Measurements from ENCODE around the gene LTA4H.
"Not testable (repeated sequence)": the region's sequence is repeated elsewhere in the genome, so short reads cannot be mapped to it uniquely, and the experiment has no call there.

LTA4H gene

GRCh38 chr12:96069511-96070231, 34.3 kb upstream of the LTA4H start:
- Histone ChIP-seq H3K9me3 (ENCODE audit: control insufficient read depth, low read length) (no peaks in the 10 kb centered on the region), H3K4me1 (ENCODE audit: control insufficient read depth, insufficient read depth, low read length, poor library complexity, severe bottlenecking) (peaks cover 10% of the 10 kb centered on the region), H3K4me3 (ENCODE audit: extremely low read depth, insufficient read depth, low read length, poor library complexity, severe bottlenecking) (no peak overlapping the region), H3K36me3 (ENCODE audit: control insufficient read depth, insufficient read depth, low read length) (no peaks in the 10 kb centered on the region), H3K27ac (ENCODE audit: low read depth, low read length, severe bottlenecking) (no peak overlapping the region)
- WGBS, 2 experiments (ENCODE audit: insufficient coverage in 2 of 2): 86 to 90% methylated on average over 1 to 2 of the region's 7 CpGs

GRCh38 chr12:96068636-96069035, 33.2 kb upstream of the LTA4H start:
- WGBS, 2 experiments (ENCODE audit: insufficient coverage in 2 of 2): 94 to 100% methylated on average over 2 of the region's 2 CpGs
- Histone ChIP-seq H3K36me3 (ENCODE audit: control insufficient read depth, insufficient read depth, low read length) (no peaks in the 10 kb centered on the region), H3K4me1 (ENCODE audit: control insufficient read depth, insufficient read depth, low read length, poor library complexity, severe bottlenecking) (peaks cover 10% of the 10 kb centered on the region), H3K27ac (ENCODE audit: low read depth, low read length, severe bottlenecking) (no peak overlapping the region), H3K9me3 (ENCODE audit: control insufficient read depth, low read length) (no peaks in the 10 kb centered on the region), H3K4me3 (ENCODE audit: extremely low read depth, insufficient read depth, low read length, poor library complexity, severe bottlenecking) (no peak overlapping the region)

DNA sequence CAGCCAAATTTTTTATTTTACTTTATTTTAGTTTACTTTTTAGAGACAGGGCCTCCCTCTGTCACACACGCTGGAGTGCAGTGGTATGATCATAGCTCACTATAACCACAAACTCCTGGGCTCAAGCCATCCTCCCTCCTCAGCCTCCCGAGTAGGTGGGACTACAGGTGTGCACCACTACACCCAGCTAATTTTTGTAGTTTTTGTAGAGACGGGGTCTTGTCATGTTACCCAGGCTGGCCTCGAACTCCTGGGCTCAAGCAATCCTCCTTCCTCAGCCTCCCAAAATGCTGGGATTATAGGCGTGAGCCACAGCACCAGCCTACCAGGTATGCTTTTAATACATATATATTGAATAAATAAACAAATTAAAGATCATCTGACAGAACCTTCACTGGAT, 32.7 kb upstream of the LTA4H start:
- Histone ChIP-seq H3K4me1 (ENCODE audit: control insufficient read depth, insufficient read depth, low read length, poor library complexity, severe bottlenecking) (peaks cover 10% of the 10 kb centered on the region), H3K36me3 (ENCODE audit: control insufficient read depth, insufficient read depth, low read length) (no peaks in the 10 kb centered on the region), H3K27ac (ENCODE audit: low read depth, low read length, severe bottlenecking) (no peak overlapping the region), H3K9me3 (ENCODE audit: control insufficient read depth, low read length) (no peaks in the 10 kb centered on the region), H3K4me3 (ENCODE audit: extremely low read depth, insufficient read depth, low read length, poor library complexity, severe bottlenecking) (no peak overlapping the region)
- WGBS, 2 experiments (ENCODE audit: insufficient coverage in 2 of 2): 88% methylated on average over 4 of the region's 5 CpGs; no CpG with 5 or more reads in 1 of the 2 experiments

- not testable (repeated sequence) for H3K27ac ChIP-seq (ENCODE audit: low read depth, low read length, severe bottlenecking); H3K4me3 ChIP-seq (ENCODE audit: extremely low read depth, insufficient read depth, low read length, poor library complexity, severe bottlenecking); H3K9me3 ChIP-seq (ENCODE audit: control insufficient read depth, low read length); H3K4me1 ChIP-seq (ENCODE audit: control insufficient read depth, insufficient read depth, low read length, poor library complexity, severe bottlenecking); H3K36me3 ChIP-seq (ENCODE audit: control insufficient read depth, insufficient read depth, low read length)
- WGBS, 2 experiments (ENCODE audit: insufficient coverage in 2 of 2): 87 to 91% methylated on average over 3 of the region's 3 CpGs
Observed at GRCh38 chr12:96065776-96066175, 30.4 kb upstream of the LTA4H start.

- H3K4me1 ChIP-seq (ENCODE audit: control insufficient read depth, insufficient read depth, low read length, poor library complexity, severe bottlenecking): no peaks in the 10 kb centered on the region
- H3K9me3 ChIP-seq (ENCODE audit: control insufficient read depth, low read length): no peaks in the 10 kb centered on the region
- no peaks in the 10 kb centered on the region for H3K36me3 ChIP-seq (ENCODE audit: control insufficient read depth, insufficient read depth, low read length)
- no peak overlapping the region for H3K27ac ChIP-seq (ENCODE audit: low read depth, low read length, severe bottlenecking)
- H3K4me3 ChIP-seq (ENCODE audit: extremely low read depth, insufficient read depth, low read length, poor library complexity, severe bottlenecking): no peak overlapping the region
- WGBS, 2 experiments (ENCODE audit: insufficient coverage in 2 of 2): 94 to 97% methylated on average over 4 of the region's 5 CpGs
Observed at GRCh38 chr12:96064966-96065365, 29.6 kb upstream of the LTA4H start.

DNA sequence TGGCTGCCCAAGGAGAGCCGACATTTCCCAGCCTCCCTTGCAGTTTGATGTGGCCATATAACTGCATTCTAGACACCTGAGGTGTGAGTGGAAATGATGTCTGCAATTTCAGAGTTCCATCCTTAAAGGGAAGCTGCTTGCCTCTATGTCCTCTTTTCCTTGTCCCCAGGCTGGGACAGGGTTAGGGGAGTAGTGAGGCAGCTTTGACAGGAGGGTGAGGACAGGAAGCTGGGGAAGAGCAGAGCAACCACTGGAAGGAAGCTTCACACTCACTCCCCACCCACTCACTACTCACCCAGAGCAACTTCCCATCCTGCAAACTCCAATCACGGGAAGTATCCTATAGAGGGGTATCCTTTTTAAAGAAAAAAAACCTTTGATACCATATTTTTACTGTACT, 28.9 kb upstream of the LTA4H start:
- no peaks in the 10 kb centered on the region for H3K4me1 ChIP-seq (ENCODE audit: control insufficient read depth, insufficient read depth, low read length, poor library complexity, severe bottlenecking)
- H3K9me3 ChIP-seq (ENCODE audit: control insufficient read depth, low read length): no peaks in the 10 kb centered on the region
- H3K4me3 ChIP-seq (ENCODE audit: extremely low read depth, insufficient read depth, low read length, poor library complexity, severe bottlenecking): no peak overlapping the region
- H3K27ac ChIP-seq (ENCODE audit: low read depth, low read length, severe bottlenecking): no peak overlapping the region
- H3K36me3 ChIP-seq (ENCODE audit: control insufficient read depth, insufficient read depth, low read length): no peaks in the 10 kb centered on the region
- 83 to 90% methylated on average over 1 of the region's 2 CpGs for WGBS, 2 experiments (ENCODE audit: insufficient coverage in 2 of 2)

- H3K9me3 ChIP-seq (ENCODE audit: control insufficient read depth, low read length): no peaks in the 10 kb centered on the region
- H3K27ac ChIP-seq (ENCODE audit: low read depth, low read length, severe bottlenecking): no peak overlapping the region
- no peaks in the 10 kb centered on the region for H3K36me3 ChIP-seq (ENCODE audit: control insufficient read depth, insufficient read depth, low read length)
- 20 to 51% methylated on average over 1 to 2 of the region's 4 CpGs for WGBS, 2 experiments (ENCODE audit: insufficient coverage in 2 of 2)
- H3K4me1 ChIP-seq (ENCODE audit: control insufficient read depth, insufficient read depth, low read length, poor library complexity, severe bottlenecking): no peaks in the 10 kb centered on the region
- H3K4me3 ChIP-seq (ENCODE audit: extremely low read depth, insufficient read depth, low read length, poor library complexity, severe bottlenecking): no peak overlapping the region
Observed at GRCh38 chr12:96063046-96063445, 27.7 kb upstream of the LTA4H start.

- H3K27ac ChIP-seq (ENCODE audit: low read depth, low read length, severe bottlenecking): no peak overlapping the region
- no peak overlapping the region for H3K4me3 ChIP-seq (ENCODE audit: extremely low read depth, insufficient read depth, low read length, poor library complexity, severe bottlenecking)
- no peaks in the 10 kb centered on the region for H3K9me3 ChIP-seq (ENCODE audit: control insufficient read depth, low read length)
- H3K4me1 ChIP-seq (ENCODE audit: control insufficient read depth, insufficient read depth, low read length, poor library complexity, severe bottlenecking): no peaks in the 10 kb centered on the region
- 40 to 69% methylated on average over 2 to 3 of the region's 4 CpGs for WGBS, 2 experiments (ENCODE audit: insufficient coverage in 2 of 2)
- H3K36me3 ChIP-seq (ENCODE audit: control insufficient read depth, insufficient read depth, low read length): no peaks in the 10 kb centered on the region
Observed at GRCh38 chr12:96061864-96062453, 26.6 kb upstream of the LTA4H start.

GRCh38 chr12:96061323-96061722, 25.9 kb upstream of the LTA4H start:
- no peak overlapping the region for H3K27ac ChIP-seq (ENCODE audit: low read depth, low read length, severe bottlenecking)
- no peaks in the 10 kb centered on the region for H3K9me3 ChIP-seq (ENCODE audit: control insufficient read depth, low read length)
- H3K36me3 ChIP-seq (ENCODE audit: control insufficient read depth, insufficient read depth, low read length): no peaks in the 10 kb centered on the region
- no peaks in the 10 kb centered on the region for H3K4me1 ChIP-seq (ENCODE audit: control insufficient read depth, insufficient read depth, low read length, poor library complexity, severe bottlenecking)
- no peak overlapping the region for H3K4me3 ChIP-seq (ENCODE audit: extremely low read depth, insufficient read depth, low read length, poor library complexity, severe bottlenecking)
- 95 to 100% methylated on average over 2 of the region's 3 CpGs for WGBS, 2 experiments (ENCODE audit: insufficient coverage in 2 of 2)

DNA sequence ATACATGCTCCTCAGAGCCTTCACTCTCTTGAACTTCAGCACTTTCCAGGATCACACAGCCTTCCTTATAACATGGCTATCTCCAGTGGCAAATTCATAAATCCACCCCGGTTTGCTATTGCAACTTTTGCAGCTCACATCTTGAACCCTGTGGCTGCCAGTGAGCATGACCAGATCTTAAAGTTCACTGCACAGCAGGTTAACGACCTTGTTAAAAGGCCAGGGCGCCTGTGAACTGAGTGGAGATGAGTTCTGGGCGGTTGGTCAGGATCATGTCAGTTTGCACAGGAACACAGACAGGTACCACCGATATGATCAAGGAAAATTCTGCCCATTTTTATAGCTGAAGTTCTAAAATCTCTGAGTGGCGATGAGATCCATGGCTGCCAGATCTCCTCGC, 24.7 kb upstream of the LTA4H start:
- Histone ChIP-seq H3K4me1 (ENCODE audit: control insufficient read depth, insufficient read depth, low read length, poor library complexity, severe bottlenecking) (no peaks in the 10 kb centered on the region), H3K9me3 (ENCODE audit: control insufficient read depth, low read length) (no peaks in the 10 kb centered on the region), H3K27ac (ENCODE audit: low read depth, low read length, severe bottlenecking) (no peak overlapping the region), H3K36me3 (ENCODE audit: control insufficient read depth, insufficient read depth, low read length) (no peaks in the 10 kb centered on the region), H3K4me3 (ENCODE audit: extremely low read depth, insufficient read depth, low read length, poor library complexity, severe bottlenecking) (no peak overlapping the region)
- WGBS, 2 experiments (ENCODE audit: insufficient coverage in 2 of 2): 79% methylated on average over 5 to 6 of the region's 7 CpGs

DNA sequence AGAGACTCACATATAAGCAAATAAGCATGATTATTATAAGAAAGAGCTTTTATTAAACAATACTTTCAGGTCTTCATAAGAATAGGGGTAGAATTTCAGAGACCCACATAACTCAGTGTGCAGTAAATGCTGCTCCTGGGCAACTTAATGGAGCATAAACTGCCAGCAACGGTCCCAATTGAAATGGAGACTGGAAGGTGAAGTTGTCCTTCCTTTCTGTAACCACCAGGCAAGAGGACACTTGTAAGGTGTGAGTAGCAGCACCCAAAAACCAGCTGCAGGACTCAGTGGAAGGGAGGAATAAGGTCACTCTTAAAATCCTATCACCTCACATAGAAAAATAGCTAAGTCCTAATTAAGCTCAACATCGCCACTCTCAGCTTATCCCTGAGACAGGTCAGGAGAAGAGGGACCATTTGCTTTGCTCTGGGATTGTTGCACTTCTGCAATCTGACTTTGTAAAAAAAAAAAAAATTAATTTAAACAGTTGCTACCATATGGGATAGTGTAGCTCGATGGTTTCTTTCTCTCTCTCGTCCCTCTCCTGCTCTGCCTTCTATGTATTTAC, 22.7 kb upstream of the LTA4H start:
- WGBS, 2 experiments (ENCODE audit: insufficient coverage in 2 of 2): 84 to 100% methylated on average over 1 to 2 of the region's 4 CpGs
- Histone ChIP-seq H3K9me3 (ENCODE audit: control insufficient read depth, low read length) (no peaks in the 10 kb centered on the region), H3K27ac (ENCODE audit: low read depth, low read length, severe bottlenecking) (no peak overlapping the region), H3K4me1 (ENCODE audit: control insufficient read depth, insufficient read depth, low read length, poor library complexity, severe bottlenecking) (no peaks in the 10 kb centered on the region), H3K4me3 (ENCODE audit: extremely low read depth, insufficient read depth, low read length, poor library complexity, severe bottlenecking) (no peak overlapping the region), H3K36me3 (ENCODE audit: control insufficient read depth, insufficient read depth, low read length) (no peaks in the 10 kb centered on the region)
